IPS DF 6.9 (cell line): ENCODE data around the gene NFATC3.

Experiments used
- DNase-seq: peaks from one replicate; pipeline ENCODE4 v3.0.0-alpha.2; 2013; ENCODE audit warnings: low read depth, low spot score
- H3K27ac ChIP-seq: one replicate; pipeline ENCODE4 v1.5.1; 2013; ENCODE audit warnings: low read length, control low read depth
- H3K27me3 ChIP-seq: 2 replicates; pipeline ENCODE4 v1.6.1; 2013; ENCODE audit warnings: mild to moderate bottlenecking, low read length; ENCODE audit not compliant: control insufficient read depth, insufficient read depth
- H3K36me3 ChIP-seq: 2 replicates; pipeline ENCODE4 v1.6.1; 2013; ENCODE audit warnings: low read length; ENCODE audit not compliant: control insufficient read depth, insufficient read depth
- H3K4me1 ChIP-seq: 2 replicates; pipeline ENCODE4 v1.6.1; 2013; ENCODE audit warnings: low read length; ENCODE audit not compliant: control insufficient read depth, insufficient read depth
- H3K4me3 ChIP-seq: 2 replicates; pipeline ENCODE4 v1.5.1; 2013; ENCODE audit warnings: mild to moderate bottlenecking, low read length
- H3K9me3 ChIP-seq: 2 replicates; pipeline ENCODE4 v1.6.1; 2013; ENCODE audit warnings: low read length, inconsistent platforms; ENCODE audit not compliant: control insufficient read depth, insufficient read depth
- WGBS: extraction: QIAGEN DNeasy Blood & Tissue Kit; methylation state at CpG from one replicate; pipeline ENCODE4 v1.1.7; 2013; ENCODE audit warnings: mixed read lengths, missing lambda C conversion rate; ENCODE audit not compliant: insufficient read length, insufficient coverage; 5-methylcytosine and 5-hydroxymethylcytosine counted together

Gene NFATC3

GRCh38 chr16:68206245-68206644, 121.1 kb downstream of the NFATC3 start:
- WGBS, result no CpG with 5 or more reads among the region's 2 CpGs
- no peak for DNase-seq
- no peaks in the 10 kb centered on the region for H3K36me3 ChIP-seq

GRCh38 chr16:68214726-68215125, 129.6 kb downstream of the NFATC3 start:
- DNase-seq, result no peak
- Histone ChIP-seq H3K27me3 (no peaks in the 10 kb centered on the region), H3K4me3 (no peak overlapping the region), H3K9me3 (no peaks in the 10 kb centered on the region), H3K36me3 (no peaks in the 10 kb centered on the region), H3K27ac (no peak overlapping the region), H3K4me1 (no peaks in the 10 kb centered on the region)
- no CpG with 5 or more reads among the region's 3 CpGs for WGBS

More at GRCh38 chr16:68206245-68206644, 121.1 kb downstream of the NFATC3 start:
- Histone ChIP-seq H3K4me3 (no peak overlapping the region), H3K9me3 (no peaks in the 10 kb centered on the region), H3K4me1 (no peaks in the 10 kb centered on the region), H3K27ac (no peak overlapping the region), H3K27me3 (no peaks in the 10 kb centered on the region)

GRCh38 chr16:68215302-68215701, 130.1 kb downstream of the NFATC3 start:
- no peak overlapping the region for H3K27ac ChIP-seq
- no peaks in the 10 kb centered on the region for H3K36me3 ChIP-seq
- no peaks in the 10 kb centered on the region for H3K4me1 ChIP-seq
- H3K4me3 ChIP-seq, result no peak overlapping the region
- H3K9me3 ChIP-seq, result no peaks in the 10 kb centered on the region
- no peak for DNase-seq
- no peaks in the 10 kb centered on the region for H3K27me3 ChIP-seq
- 100% methylated on average over 1 of the region's 1 CpG for WGBS

GRCh38 chr16:68216240-68216639, 131.1 kb downstream of the NFATC3 start:
- no peak overlapping the region for H3K27ac ChIP-seq
- no peaks in the 10 kb centered on the region for H3K36me3 ChIP-seq
- no peak overlapping the region for H3K4me3 ChIP-seq
- no peaks in the 10 kb centered on the region for H3K27me3 ChIP-seq
- WGBS, result no CpG with 5 or more reads among the region's 3 CpGs
- H3K9me3 ChIP-seq, result no peaks in the 10 kb centered on the region
- H3K4me1 ChIP-seq, result no peaks in the 10 kb centered on the region
- no peak for DNase-seq

DNA sequence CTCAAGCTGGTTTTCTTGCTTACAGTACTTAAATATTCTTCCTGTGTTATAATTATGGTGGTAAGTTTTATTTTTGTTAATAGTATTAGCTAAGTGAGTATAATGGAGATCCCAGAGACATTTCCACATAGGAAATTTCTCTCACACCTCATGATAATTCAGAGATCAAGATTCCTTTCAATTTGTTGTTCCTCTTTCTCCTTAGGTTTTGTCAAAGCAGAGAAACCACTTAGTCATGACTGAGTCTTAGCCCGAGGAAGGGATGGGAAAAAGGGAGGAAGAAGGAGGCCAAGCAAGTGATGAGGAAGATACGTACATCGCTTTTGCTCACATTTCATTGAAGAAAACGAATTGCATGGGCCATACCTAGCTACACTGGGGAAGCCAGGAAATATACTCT, 132.3 kb downstream of the NFATC3 start:
- Histone ChIP-seq H3K27ac (no peak overlapping the region), H3K9me3 (no peaks in the 10 kb centered on the region), H3K36me3 (no peaks in the 10 kb centered on the region), H3K4me1 (no peaks in the 10 kb centered on the region), H3K4me3 (no peak overlapping the region), H3K27me3 (no peaks in the 10 kb centered on the region)
- no CpG with 5 or more reads among the region's 4 CpGs for WGBS
- no peak for DNase-seq

GRCh38 chr16:68219725-68220351, 134.7 kb downstream of the NFATC3 start:
- H3K9me3 ChIP-seq, result no peaks in the 10 kb centered on the region
- H3K27me3 ChIP-seq, result no peaks in the 10 kb centered on the region
- no peak for DNase-seq
- no peaks in the 10 kb centered on the region for H3K36me3 ChIP-seq
- no peak overlapping the region for H3K4me3 ChIP-seq
- no peak overlapping the region for H3K27ac ChIP-seq
- H3K4me1 ChIP-seq, result no peaks in the 10 kb centered on the region
- no CpG with 5 or more reads among the region's 6 CpGs for WGBS

DNA sequence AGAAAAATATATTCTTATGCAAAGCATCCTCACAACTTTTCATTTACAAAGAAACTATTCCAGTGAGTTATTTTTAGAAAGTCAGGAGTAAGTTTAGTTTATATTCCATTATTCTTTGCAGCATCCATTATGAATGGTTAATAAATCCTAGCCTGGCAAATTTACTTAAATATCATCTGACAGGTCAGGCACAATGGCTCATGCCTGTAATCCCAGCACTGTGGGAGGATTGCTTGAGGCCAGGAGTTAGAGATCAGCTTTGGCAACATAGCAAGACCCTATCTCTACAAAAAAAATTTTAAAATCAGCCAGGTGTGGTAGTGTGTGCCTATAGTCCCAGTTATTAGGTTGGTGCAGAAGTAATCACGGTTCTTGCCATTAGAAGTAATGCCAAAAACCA, 137.9 kb downstream of the NFATC3 start:
- Histone ChIP-seq H3K27ac (no peak overlapping the region), H3K4me1 (no peaks in the 10 kb centered on the region), H3K36me3 (no peaks in the 10 kb centered on the region), H3K9me3 (no peaks in the 10 kb centered on the region), H3K27me3 (no peaks in the 10 kb centered on the region), H3K4me3 (no peak overlapping the region)
- no CpG with 5 or more reads among the region's 1 CpG for WGBS
- no peak for DNase-seq

DNA sequence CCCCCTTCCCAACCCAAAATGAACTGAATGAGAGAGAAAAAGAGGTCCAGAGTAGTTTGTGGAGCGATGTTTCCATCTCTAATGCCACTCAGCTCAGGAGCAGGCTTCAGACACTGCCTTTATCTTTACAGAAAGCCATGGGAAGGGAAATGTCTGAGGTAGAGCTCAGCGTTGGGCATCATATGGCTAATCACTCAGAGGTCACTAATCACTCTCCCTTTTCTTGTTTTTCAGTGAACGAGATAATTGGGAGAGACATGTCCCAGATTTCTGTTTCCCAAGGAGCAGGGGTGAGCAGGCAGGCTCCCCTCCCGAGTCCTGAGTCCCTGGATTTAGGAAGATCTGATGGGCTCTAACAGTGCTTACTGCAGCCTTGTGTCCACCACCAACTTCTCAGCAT, 140.9 kb downstream of the NFATC3 start:
- no CpG with 5 or more reads among the region's 4 CpGs for WGBS
- Histone ChIP-seq H3K27ac (no peak overlapping the region), H3K4me1 (no peaks in the 10 kb centered on the region), H3K36me3 (peaks cover 11% of the 10 kb centered on the region), H3K27me3 (no peaks in the 10 kb centered on the region), H3K4me3 (no peak overlapping the region), H3K9me3 (no peaks in the 10 kb centered on the region)
- DNase-seq, result no peak

- no peaks in the 10 kb centered on the region for H3K4me1 ChIP-seq
- H3K27ac ChIP-seq, result no peak overlapping the region
- peaks cover 22% of the 10 kb centered on the region for H3K36me3 ChIP-seq
- WGBS, result no CpG with 5 or more reads among the region's 3 CpGs
- no peaks in the 10 kb centered on the region for H3K27me3 ChIP-seq
- H3K9me3 ChIP-seq, result no peaks in the 10 kb centered on the region
- H3K4me3 ChIP-seq, result no peak overlapping the region
- no peak for DNase-seq
These were observed 142.1 kb downstream of the NFATC3 start for GRCh38 chr16:68227183-68227793.

DNA sequence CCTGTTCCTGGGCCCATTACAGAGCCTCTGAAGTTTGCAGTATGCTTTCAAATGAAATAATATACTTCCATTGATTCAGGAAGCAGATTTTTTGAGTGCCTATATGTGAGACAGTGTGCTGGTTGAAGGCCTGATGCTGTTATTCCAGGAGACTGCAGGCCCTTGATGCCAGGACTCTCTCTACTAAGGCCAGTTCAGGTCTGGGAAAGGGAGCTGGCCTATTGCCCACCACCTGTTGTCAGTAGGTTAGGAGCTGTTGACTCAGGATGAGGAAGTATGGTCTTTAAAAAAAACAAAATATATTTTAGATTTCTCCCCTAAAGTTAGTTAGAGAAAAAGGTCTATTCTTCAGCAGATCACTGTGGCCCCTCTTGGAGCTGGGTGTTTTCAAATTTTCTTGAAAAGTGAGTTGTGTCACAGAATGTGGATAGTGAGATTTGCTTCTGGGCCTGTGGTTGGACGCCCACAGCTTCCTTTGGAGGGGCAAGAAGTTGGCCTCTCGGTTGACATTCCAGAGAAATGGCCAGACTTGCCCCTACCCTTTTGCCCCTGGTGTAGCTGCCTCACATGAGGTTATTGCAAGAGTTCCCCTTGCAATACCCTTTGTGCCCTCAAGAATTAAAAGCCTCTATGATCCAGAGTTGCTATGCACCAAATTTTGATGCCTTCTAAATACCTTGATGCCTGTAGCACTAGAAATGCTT, 142.8 kb downstream of the NFATC3 start:
- H3K9me3 ChIP-seq, result no peaks in the 10 kb centered on the region
- DNase-seq, result no peak
- WGBS, result no CpG with 5 or more reads among the region's 2 CpGs
- H3K27ac ChIP-seq, result no peak overlapping the region
- H3K4me1 ChIP-seq, result no peaks in the 10 kb centered on the region
- H3K27me3 ChIP-seq, result no peaks in the 10 kb centered on the region
- H3K36me3 ChIP-seq, result peaks cover 25% of the 10 kb centered on the region
- no peak overlapping the region for H3K4me3 ChIP-seq
